ENCODE results near the gene ASTN2.

Gene ASTN2

DNA sequence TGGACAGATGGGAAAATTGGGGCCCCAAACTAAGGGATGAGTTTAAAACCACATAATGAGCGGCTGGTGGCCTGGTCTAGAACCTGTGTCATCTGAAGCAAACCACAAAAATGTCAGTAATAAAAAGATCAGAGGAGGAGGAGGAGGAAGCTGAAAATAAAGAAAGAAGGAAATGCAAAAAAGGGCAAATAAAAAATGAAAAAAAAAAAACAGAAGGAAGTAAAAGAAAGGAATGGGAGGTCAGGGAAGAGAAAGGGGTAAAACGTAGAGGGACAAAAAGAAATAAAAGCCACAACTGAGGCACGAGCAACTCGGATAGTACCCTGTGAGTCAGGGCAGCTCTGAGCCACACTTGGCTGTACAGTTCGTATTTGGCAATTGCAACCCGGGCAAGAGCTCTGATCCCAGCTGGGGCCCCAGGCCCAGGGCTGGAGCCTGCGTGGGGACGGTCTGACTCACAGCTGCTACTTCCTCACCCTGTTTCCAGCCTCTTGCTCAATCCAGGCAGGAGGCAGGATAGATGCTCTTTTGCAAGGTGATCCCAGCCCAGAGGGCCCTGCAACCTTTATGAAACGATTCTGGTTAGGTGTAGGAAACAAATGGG lies 865.7 kb downstream of the ASTN2 start:
- Histone ChIP-seq H3K79me2 (ENCODE audit: insufficient read depth, low read length) (no peaks in the 10 kb centered on the region), H3K4me2 (ENCODE audit: insufficient read depth, low read length) (no peak overlapping the region), H3K4me1 (ENCODE audit: insufficient read depth, low read length) (no peaks in the 10 kb centered on the region), H3K9me3 (ENCODE audit: insufficient read depth, low read length, severe bottlenecking) (no peaks in the 10 kb centered on the region), H2AFZ (ENCODE audit: low read depth, low read length) (no peak overlapping the region), H3K36me3 (ENCODE audit: insufficient read depth, low read length) (no peaks in the 10 kb centered on the region), H3K4me3 (ENCODE audit: low read depth in 1 of 2, low read length in 2 of 2) (no peak overlapping the region), H3K9ac (ENCODE audit: low read depth, low read length) (no peak overlapping the region), H3K27me3 (ENCODE audit: insufficient read depth, low read length, poor library complexity) (no peaks in the 10 kb centered on the region), H3K27ac (ENCODE audit: low read length) (no peak overlapping the region), H4K20me1 (ENCODE audit: insufficient read depth, low read length) (no peaks in the 10 kb centered on the region)
- DNase-seq: no peak
- TF ChIP-seq, protein P1, sequence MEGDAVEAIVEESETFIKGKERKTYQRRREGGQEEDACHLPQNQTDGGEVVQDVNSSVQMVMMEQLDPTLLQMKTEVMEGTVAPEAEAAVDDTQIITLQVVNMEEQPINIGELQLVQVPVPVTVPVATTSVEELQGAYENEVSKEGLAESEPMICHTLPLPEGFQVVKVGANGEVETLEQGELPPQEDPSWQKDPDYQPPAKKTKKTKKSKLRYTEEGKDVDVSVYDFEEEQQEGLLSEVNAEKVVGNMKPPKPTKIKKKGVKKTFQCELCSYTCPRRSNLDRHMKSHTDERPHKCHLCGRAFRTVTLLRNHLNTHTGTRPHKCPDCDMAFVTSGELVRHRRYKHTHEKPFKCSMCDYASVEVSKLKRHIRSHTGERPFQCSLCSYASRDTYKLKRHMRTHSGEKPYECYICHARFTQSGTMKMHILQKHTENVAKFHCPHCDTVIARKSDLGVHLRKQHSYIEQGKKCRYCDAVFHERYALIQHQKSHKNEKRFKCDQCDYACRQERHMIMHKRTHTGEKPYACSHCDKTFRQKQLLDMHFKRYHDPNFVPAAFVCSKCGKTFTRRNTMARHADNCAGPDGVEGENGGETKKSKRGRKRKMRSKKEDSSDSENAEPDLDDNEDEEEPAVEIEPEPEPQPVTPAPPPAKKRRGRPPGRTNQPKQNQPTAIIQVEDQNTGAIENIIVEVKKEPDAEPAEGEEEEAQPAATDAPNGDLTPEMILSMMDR (IDR thresholded peaks at IDR 0.05; ENCODE audit: borderline replicate concordance, extremely low read depth, low read length, poor library complexity, severe bottlenecking): no peak
- no peak for TF ChIP-seq EZH2 (IDR thresholded peaks at IDR 0.05; ENCODE audit: borderline replicate concordance, low read depth, low read length, severe bottlenecking)
- ATAC-seq (ENCODE audit: insufficient read depth, low read depth): no peak

DNA sequence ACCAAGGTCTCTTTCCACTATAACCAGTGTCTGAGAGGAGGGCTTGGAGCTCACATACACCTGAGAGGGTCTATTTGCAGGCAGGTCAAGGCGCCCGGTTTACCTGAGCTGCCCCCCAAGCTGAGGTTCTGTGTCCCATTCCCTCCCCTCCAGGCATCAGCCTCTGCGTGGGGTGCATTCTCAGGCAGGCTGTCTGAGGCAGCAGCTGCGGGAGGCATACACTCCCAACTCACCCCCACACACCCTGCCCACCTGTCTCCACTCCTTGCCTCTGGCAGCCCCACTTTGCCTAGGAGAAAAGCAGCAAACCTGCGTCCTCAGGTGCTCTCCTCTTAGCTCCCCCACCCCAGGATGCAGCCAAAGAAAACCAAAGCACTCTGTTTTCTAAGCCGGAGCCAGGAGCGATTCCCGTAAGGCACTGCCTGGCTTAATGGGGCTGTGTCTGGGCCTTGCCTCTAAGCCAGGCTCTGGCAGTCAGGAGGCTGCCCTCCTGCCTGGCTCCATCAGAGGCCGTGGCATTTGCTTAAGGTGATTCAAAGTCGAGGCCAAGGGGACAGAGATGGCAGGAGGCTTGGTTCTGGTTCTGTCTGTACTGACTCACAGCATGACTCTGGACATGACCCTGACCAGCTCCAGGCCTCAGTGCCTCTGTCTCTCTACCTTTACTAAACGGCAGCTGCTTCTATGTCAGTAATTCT lies 867.0 kb downstream of the ASTN2 start:
- H3K27ac ChIP-seq (ENCODE audit: low read length): no peak overlapping the region
- no peaks in the 10 kb centered on the region for H3K27me3 ChIP-seq (ENCODE audit: insufficient read depth, low read length, poor library complexity)
- DNase-seq: no peak
- no peak overlapping the region for H3K9ac ChIP-seq (ENCODE audit: low read depth, low read length)
- H3K9me3 ChIP-seq (ENCODE audit: insufficient read depth, low read length, severe bottlenecking): no peaks in the 10 kb centered on the region
- H3K4me1 ChIP-seq (ENCODE audit: insufficient read depth, low read length): no peaks in the 10 kb centered on the region
- H3K4me2 ChIP-seq (ENCODE audit: insufficient read depth, low read length): no peak overlapping the region
- no peak for TF ChIP-seq EZH2 (IDR thresholded peaks at IDR 0.05; ENCODE audit: borderline replicate concordance, low read depth, low read length, severe bottlenecking)
- TF ChIP-seq, protein P1 (IDR thresholded peaks at IDR 0.05; ENCODE audit: borderline replicate concordance, extremely low read depth, low read length, poor library complexity, severe bottlenecking): no peak
- no peaks in the 10 kb centered on the region for H3K79me2 ChIP-seq (ENCODE audit: insufficient read depth, low read length)
- no peak for ATAC-seq (ENCODE audit: insufficient read depth, low read depth)
- H2AFZ ChIP-seq (ENCODE audit: low read depth, low read length): no peak overlapping the region
- no peaks in the 10 kb centered on the region for H3K36me3 ChIP-seq (ENCODE audit: insufficient read depth, low read length)
- no peaks in the 10 kb centered on the region for H4K20me1 ChIP-seq (ENCODE audit: insufficient read depth, low read length)
- no peak overlapping the region for H3K4me3 ChIP-seq (ENCODE audit: low read depth in 1 of 2, low read length in 2 of 2)

DNA sequence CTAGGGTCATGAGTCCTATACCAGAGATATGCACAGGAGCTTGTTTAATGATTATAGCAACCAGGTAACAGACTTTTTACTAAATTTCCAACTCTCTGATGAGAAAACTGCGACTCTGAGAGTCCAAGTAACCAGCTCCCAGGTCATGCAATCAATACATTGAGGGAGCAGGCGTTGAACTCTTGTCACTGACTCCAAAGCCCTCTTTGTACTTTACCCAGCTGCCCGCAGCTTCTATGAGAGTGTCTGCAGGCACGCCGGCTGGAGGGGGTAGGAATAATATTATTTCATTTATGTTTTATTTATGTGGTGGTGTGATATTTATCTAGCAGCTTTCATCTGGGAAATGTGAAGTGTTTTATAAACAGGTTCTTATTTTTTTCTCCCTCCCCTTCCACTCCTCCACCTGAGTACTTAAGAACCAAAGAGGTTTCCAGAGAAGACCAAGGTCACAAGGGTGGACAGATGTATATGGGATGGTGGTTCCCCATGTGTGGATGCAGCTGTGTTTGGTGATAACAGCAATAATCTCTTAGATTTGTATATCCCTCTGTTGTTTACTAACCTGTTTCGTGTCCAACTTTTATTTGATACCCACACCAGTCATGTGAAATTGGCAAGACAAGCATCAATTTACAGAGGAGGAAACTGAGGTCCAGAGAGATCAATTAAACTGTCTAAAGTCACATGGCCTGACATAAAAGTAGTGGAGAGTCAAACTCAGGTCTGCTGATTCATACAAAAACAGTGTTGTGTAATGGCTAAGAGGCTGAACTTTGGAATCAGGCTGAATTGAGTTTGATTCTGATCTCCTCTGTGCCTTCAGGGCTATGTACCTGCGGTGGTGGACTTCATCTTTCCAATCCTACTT lies 867.9 kb downstream of the ASTN2 start:
- Histone ChIP-seq H3K4me1 (ENCODE audit: insufficient read depth, low read length) (no peaks in the 10 kb centered on the region), H2AFZ (ENCODE audit: low read depth, low read length) (no peak overlapping the region), H3K9me3 (ENCODE audit: insufficient read depth, low read length, severe bottlenecking) (no peaks in the 10 kb centered on the region), H3K4me2 (ENCODE audit: insufficient read depth, low read length) (no peak overlapping the region), H3K9ac (ENCODE audit: low read depth, low read length) (no peak overlapping the region), H3K27me3 (ENCODE audit: insufficient read depth, low read length, poor library complexity) (no peaks in the 10 kb centered on the region), H4K20me1 (ENCODE audit: insufficient read depth, low read length) (no peaks in the 10 kb centered on the region), H3K27ac (ENCODE audit: low read length) (no peak overlapping the region), H3K4me3 (ENCODE audit: low read depth in 1 of 2, low read length in 2 of 2) (no peak overlapping the region), H3K79me2 (ENCODE audit: insufficient read depth, low read length) (no peaks in the 10 kb centered on the region), H3K36me3 (ENCODE audit: insufficient read depth, low read length) (no peaks in the 10 kb centered on the region)
- ATAC-seq (ENCODE audit: insufficient read depth, low read depth) (no peak), DNase-seq (no peak)
- TF ChIP-seq, protein P1 (IDR thresholded peaks at IDR 0.05; ENCODE audit: borderline replicate concordance, extremely low read depth, low read length, poor library complexity, severe bottlenecking): no peak
- TF ChIP-seq EZH2 (IDR thresholded peaks at IDR 0.05; ENCODE audit: borderline replicate concordance, low read depth, low read length, severe bottlenecking): no peak

Data from DND-41 (cell line).